ENCODE data around the gene TOR1A.

Gene TOR1A

GRCh38 chr9:129851821-129852220 is 27.9 kb upstream of the TOR1A start:
- no peak for DNase-seq

GRCh38 chr9:129850821-129851550 is 27.1 kb upstream of the TOR1A start:
- DNase-seq = no peak

- DNase-seq = no peak
Observed at GRCh38 chr9:129849901-129850300, 26.0 kb upstream of the TOR1A start.

- DNase-seq = no peak
Observed at GRCh38 chr9:129848712-129849441, 24.9 kb upstream of the TOR1A start.

- no peak for DNase-seq
Observed at GRCh38 chr9:129845373-129845772, 21.4 kb upstream of the TOR1A start.

GRCh38 chr9:129841071-129841470 is 17.1 kb upstream of the TOR1A start:
- no peak for DNase-seq

- peak; percentile 86 for DNase-seq
Observed at GRCh38 chr9:129840034-129840433, 16.1 kb upstream of the TOR1A start.

GRCh38 chr9:129839324-129840023 is 15.5 kb upstream of the TOR1A start:
- DNase-seq = no peak

- no peak for DNase-seq
Observed at GRCh38 chr9:129838707-129839259, 14.8 kb upstream of the TOR1A start.

- no peak for DNase-seq
Observed at GRCh38 chr9:129836311-129837007, 12.5 kb upstream of the TOR1A start.

GRCh38 chr9:129835860-129836223 is 11.9 kb upstream of the TOR1A start:
- DNase-seq = no peak

GRCh38 chr9:129835128-129835859 is 11.4 kb upstream of the TOR1A start, which contains the start of the genes C9orf78 and USP20:
Gene C9orf78, minus strand, starts transcription at chr9:129835275. Its CDS starts 54 bp downstream, at chr9:129835221.
Gene USP20, plus strand, starts transcription at chr9:129835458. Its CDS starts 17,098 bp downstream, at chr9:129852556.
- DNase-seq = peak; percentile 85

- no peak for DNase-seq
Observed at GRCh38 chr9:129834489-129835127, 10.7 kb upstream of the TOR1A start.

- no peak for DNase-seq
Observed at GRCh38 chr9:129832982-129833381, 9.0 kb upstream of the TOR1A start.

- no peak for DNase-seq
Observed at GRCh38 chr9:129828969-129829368, 5.0 kb upstream of the TOR1A start.

- no peak for DNase-seq
Observed at GRCh38 chr9:129828051-129828450, 4.1 kb upstream of the TOR1A start.

GRCh38 chr9:129826759-129827158 is 2.8 kb upstream of the TOR1A start:
- DNase-seq = no peak

GRCh38 chr9:129826344-129826743 is 2.4 kb upstream of the TOR1A start:
- no peak for DNase-seq

GRCh38 chr9:129823542-129823934 is 398 bp downstream of the TOR1A start:
- no peak for DNase-seq

- DNase-seq = no peak
Observed at GRCh38 chr9:129822898-129823541, 916 bp downstream of the TOR1A start.
